Skeletal muscle tissue (tissue), 4 donors: ENCODE measurements around the gene EMC7. TPM values are rescaled to one million over a fixed set of nuclear protein-coding genes. Genes with fewer than 3 reads are reported as not detected.
"Not testable (repeated sequence)": the region's sequence is repeated elsewhere in the genome, so short reads cannot be mapped to it uniquely, and the experiment has no call there.

ENCODE experiments used
- H3K27ac ChIP-seq: one replicate; pipeline ENCODE4 v1.7.0; 2013; ENCODE audit warnings: mild to moderate bottlenecking, low read depth, low read length, inconsistent platforms
- H3K27me3 ChIP-seq, 3 donors: one replicate each; pipeline ENCODE4 v1.7.0; 2013; ENCODE audit warnings: low read length in 3 of 3; ENCODE audit not compliant: control insufficient read depth in 3 of 3, insufficient read depth in 3 of 3
- H3K36me3 ChIP-seq, 3 donors: one replicate each; pipeline ENCODE4 v1.7.0; 2013; ENCODE audit warnings: low read length in 3 of 3; ENCODE audit not compliant: control insufficient read depth in 3 of 3, insufficient read depth in 3 of 3
- H3K4me1 ChIP-seq, 3 donors: one replicate each; pipeline ENCODE4 v1.7.0; 2013; ENCODE audit warnings: low read length in 3 of 3, mild to moderate bottlenecking in 3 of 3; ENCODE audit not compliant: control insufficient read depth in 3 of 3, insufficient read depth in 3 of 3
- H3K4me3 ChIP-seq, 3 donors: one replicate each; pipeline ENCODE4 v1.7.0; 2013; ENCODE audit warnings: low read length in 3 of 3
- H3K9ac ChIP-seq, 3 donors: one replicate each; pipeline ENCODE4 v1.7.0; 2013; ENCODE audit warnings: low read length in 3 of 3, mild to moderate bottlenecking in 3 of 3, moderate library complexity in 2 of 3, low read depth in 1 of 3
- H3K9me3 ChIP-seq, 3 donors: one replicate each; pipeline ENCODE4 v1.7.0; 2013; ENCODE audit warnings: low read length in 3 of 3; ENCODE audit not compliant: control insufficient read depth in 3 of 3
- total RNA-seq: library from RNA; depleted of rRNA; stranded (reverse); fragments of >200 nt; gene quantifications from one replicate; pipeline ENCODE4 v1.2.3, GENCODE V29; 2014
- donor health status: Osteomylitis.

The EMC7 gene
- total RNA-seq, 1 donor from 2014 or later = 22.4 TPM

GRCh38 chr15:34120420-34120819 lies 18.8 kb upstream of the EMC7 start:
- H3K9me3 ChIP-seq, H3K4me1 ChIP-seq, H3K4me3 ChIP-seq, H3K27me3 ChIP-seq, H3K36me3 ChIP-seq, H3K9ac ChIP-seq, H3K27ac ChIP-seq: not testable (repeated sequence)

GRCh38 chr15:34119291-34119690 lies 17.6 kb upstream of the EMC7 start:
- H3K27ac ChIP-seq = no peak overlapping the region
- H3K27me3 ChIP-seq = peaks cover 0 to 3% (median 0%) of the 10 kb centered on the region in 3 donors
- no peak overlapping the region for H3K4me3 ChIP-seq
- H3K9ac ChIP-seq = no peak overlapping the region
- H3K4me1 ChIP-seq = peaks cover under 1 to 1% (median 1%) of the 10 kb centered on the region in 3 donors
- no peaks in the 10 kb centered on the region for H3K36me3 ChIP-seq
- H3K9me3 ChIP-seq = no peaks in the 10 kb centered on the region

DNA sequence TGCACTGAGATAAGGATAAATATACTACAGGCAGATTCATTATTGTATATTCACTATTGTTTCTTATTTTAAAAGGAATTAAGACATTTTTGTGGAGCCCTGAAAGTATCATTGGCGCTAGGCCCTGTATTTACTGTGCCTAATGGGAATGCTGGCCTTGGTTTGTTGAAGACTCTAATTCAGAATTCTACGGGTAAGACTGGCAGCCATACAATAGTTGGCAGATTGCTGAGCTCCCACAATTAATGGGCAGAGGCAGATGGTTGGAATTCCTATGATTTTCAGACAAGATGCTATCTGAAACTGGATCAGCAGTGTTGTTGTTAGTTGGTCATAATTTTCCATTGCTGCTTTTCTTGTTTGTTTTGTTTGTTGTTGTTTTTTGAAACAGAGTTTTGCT lies 15.0 kb upstream of the EMC7 start:
- Histone ChIP-seq H3K4me1 (no peaks in the 10 kb centered on the region), H3K4me3 (no peak overlapping the region)

GRCh38 chr15:34114739-34115138 lies 13.1 kb upstream of the EMC7 start:
- H3K27me3 ChIP-seq = peaks cover 0 to 3% (median 0%) of the 10 kb centered on the region in 3 donors
- H3K9me3 ChIP-seq = no peaks in the 10 kb centered on the region
- no peak overlapping the region for H3K9ac ChIP-seq
- H3K27ac ChIP-seq = no peak overlapping the region
- H3K36me3 ChIP-seq = no peaks in the 10 kb centered on the region
- no peaks in the 10 kb centered on the region for H3K4me1 ChIP-seq
- H3K4me3 ChIP-seq = no peak overlapping the region

More for the DNA sequence above, 15.0 kb upstream of the EMC7 start:
- Histone ChIP-seq H3K27me3 (peaks cover 0 to 3% (median 0%) of the 10 kb centered on the region in 3 donors), H3K27ac (no peak overlapping the region), H3K9me3 (no peaks in the 10 kb centered on the region), H3K36me3 (no peaks in the 10 kb centered on the region), H3K9ac (no peak overlapping the region)

- H3K4me1 ChIP-seq = no peaks in the 10 kb centered on the region
- H3K4me3 ChIP-seq = no peak overlapping the region
- H3K27me3 ChIP-seq = peaks cover 0 to 3% (median 0%) of the 10 kb centered on the region in 3 donors
- no peak overlapping the region for H3K27ac ChIP-seq
- H3K9me3 ChIP-seq = no peaks in the 10 kb centered on the region
- H3K9ac ChIP-seq = no peak overlapping the region
- no peaks in the 10 kb centered on the region for H3K36me3 ChIP-seq
These were observed 12.6 kb upstream of the EMC7 start for GRCh38 chr15:34114215-34114614.

DNA sequence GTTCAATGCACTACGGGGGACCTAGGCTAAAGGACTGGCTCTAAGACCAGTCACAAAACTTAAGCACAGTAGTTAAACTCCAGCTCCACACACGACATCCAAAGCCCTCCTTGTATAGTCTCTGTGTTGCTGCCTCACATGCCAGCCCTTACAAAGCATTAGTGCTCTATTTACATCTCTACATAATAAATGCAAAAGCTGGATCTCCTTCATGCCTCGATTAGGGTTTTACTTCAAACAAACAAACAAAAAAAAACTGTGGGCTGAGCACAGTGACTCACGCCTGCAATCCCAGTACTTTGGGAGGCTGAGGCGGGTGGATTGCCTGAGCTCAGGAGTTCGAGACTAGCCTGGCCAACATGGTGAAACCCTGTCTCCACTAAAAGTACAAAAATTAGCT lies 9.8 kb upstream of the EMC7 start:
- Histone ChIP-seq H3K27ac (no peak overlapping the region), H3K4me1 (no peaks in the 10 kb centered on the region), H3K4me3 (no peak overlapping the region), H3K36me3 (no peaks in the 10 kb centered on the region), H3K9me3 (no peaks in the 10 kb centered on the region), H3K9ac (no peak overlapping the region), H3K27me3 (peaks cover 0 to 3% (median 0%) of the 10 kb centered on the region in 3 donors)

- H3K4me1 ChIP-seq = no peaks in the 10 kb centered on the region
These were observed 8.4 kb upstream of the EMC7 start for GRCh38 chr15:34109797-34110663.

DNA sequence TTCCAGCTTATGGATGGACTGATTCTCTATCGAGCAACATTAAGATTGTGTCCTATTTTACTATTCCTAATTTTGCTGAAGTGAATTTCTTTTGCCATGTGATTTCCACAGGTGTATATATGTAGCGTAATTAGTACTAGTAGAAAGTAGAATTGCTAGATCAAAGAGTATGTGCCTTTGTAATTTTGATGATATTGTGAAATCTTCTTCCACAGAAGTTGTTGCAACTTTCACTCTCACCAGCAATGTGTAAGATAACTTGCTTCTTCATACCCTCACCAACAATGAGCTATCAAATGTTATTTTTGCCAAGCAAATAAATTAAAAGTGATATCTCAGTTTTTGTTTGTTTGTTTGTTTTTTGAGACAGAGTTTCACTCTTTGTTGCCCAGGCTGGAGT lies 5.7 kb upstream of the EMC7 start:
- Histone ChIP-seq H3K9ac (no peak overlapping the region), H3K27me3 (no peaks in the 10 kb centered on the region), H3K9me3 (no peaks in the 10 kb centered on the region), H3K4me1 (peaks cover 5 to 13% (median 7%) of the 10 kb centered on the region in 3 donors), H3K27ac (no peak overlapping the region), H3K4me3 (no peak overlapping the region), H3K36me3 (peaks cover 0 to 4% (median 0%) of the 10 kb centered on the region in 3 donors)

More at GRCh38 chr15:34109797-34110663, 8.4 kb upstream of the EMC7 start:
- Histone ChIP-seq H3K4me3 (no peak overlapping the region), H3K27ac (no peak overlapping the region), H3K9me3 (no peaks in the 10 kb centered on the region), H3K36me3 (peaks cover 0 to 4% (median 0%) of the 10 kb centered on the region in 3 donors), H3K27me3 (peaks cover 0 to 2% (median 0%) of the 10 kb centered on the region in 3 donors), H3K9ac (peak overlapping the region in 1 of 3 donors; percentile 43)

GRCh38 chr15:34106423-34106822 lies 4.8 kb upstream of the EMC7 start:
- H3K36me3 ChIP-seq = peaks cover 0 to 4% (median 0%) of the 10 kb centered on the region in 3 donors

DNA sequence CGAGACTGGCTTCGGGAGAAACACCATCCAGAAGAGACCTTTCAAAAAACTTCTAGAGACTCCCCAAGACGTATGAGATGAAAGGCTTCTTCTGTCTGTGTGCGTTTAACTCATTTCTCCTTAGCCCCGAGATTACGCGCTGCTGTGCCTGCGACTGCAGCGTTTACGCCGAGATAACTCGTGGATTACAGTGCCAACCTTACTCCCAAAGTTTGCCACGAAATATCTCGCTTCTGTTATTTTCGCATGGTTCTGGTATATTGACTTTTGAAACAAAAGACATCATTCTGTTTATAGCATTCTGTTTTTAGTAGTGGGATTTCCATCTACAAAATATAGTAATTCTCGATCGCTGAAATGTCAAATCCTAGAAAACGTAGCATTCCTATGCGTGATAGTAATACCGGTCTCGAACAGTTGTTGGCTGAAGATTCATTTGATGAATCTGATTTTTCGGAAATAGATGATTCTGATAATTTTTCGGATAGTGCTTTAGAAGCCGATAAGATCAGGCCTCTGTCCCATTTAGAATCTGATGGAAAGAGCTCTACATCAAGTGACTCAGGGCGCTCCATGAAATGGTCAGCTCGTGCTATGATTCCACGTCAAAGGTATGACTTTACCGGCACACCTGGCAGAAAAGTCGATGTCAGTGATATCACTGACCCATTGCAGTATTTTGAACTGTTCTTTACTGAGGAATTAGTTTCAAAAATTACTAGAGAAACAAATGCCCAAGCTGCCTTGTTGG lies 688 bp upstream of the EMC7 start:
- peaks cover 0 to 4% (median 0%) of the 10 kb centered on the region in 3 donors for H3K36me3 ChIP-seq
- peak overlapping the region; percentile 80 to 98 (median 83) for H3K9ac ChIP-seq
- H3K27me3 ChIP-seq = no peaks in the 10 kb centered on the region
- peaks cover 14 to 30% (median 21%) of the 10 kb centered on the region in 3 donors for H3K4me1 ChIP-seq
- peak overlapping the region; percentile 86 for H3K27ac ChIP-seq
- H3K9me3 ChIP-seq = no peaks in the 10 kb centered on the region
- peak overlapping the region; percentile 91 to 99 (median 94) for H3K4me3 ChIP-seq

More at GRCh38 chr15:34106423-34106822, 4.8 kb upstream of the EMC7 start:
- Histone ChIP-seq H3K27ac (no peak overlapping the region), H3K27me3 (no peaks in the 10 kb centered on the region), H3K4me1 (peaks cover 5 to 15% (median 7%) of the 10 kb centered on the region in 3 donors), H3K9ac (no peak overlapping the region), H3K9me3 (no peaks in the 10 kb centered on the region), H3K4me3 (no peak overlapping the region)
